Colonic mucosa (tissue), 4 donors: ENCODE measurements around the gene DNAJB4. TPM values are rescaled to one million over a fixed set of nuclear protein-coding genes. Genes with fewer than 3 reads are reported as not detected.
"Not testable (repeated sequence)": the region's sequence is repeated elsewhere in the genome, so short reads cannot be mapped to it uniquely, and the experiment has no call there.

Experiments
- DNase-seq: peaks from one replicate; pipeline ENCODE4 v3.0.0-alpha.2; 2020
- H3K27ac ChIP-seq: fragments of 200-600 bp; one replicate; pipeline ENCODE4 v1.8.0; 2021
- H3K27me3 ChIP-seq: fragments of 200-600 bp; one replicate; pipeline ENCODE4 v1.8.0; 2021
- H3K36me3 ChIP-seq: fragments of 200-600 bp; one replicate; pipeline ENCODE4 v1.8.0; 2021
- H3K4me1 ChIP-seq: fragments of 200-600 bp; one replicate; pipeline ENCODE4 v1.8.0; 2021; ENCODE audit warnings: mild to moderate bottlenecking
- H3K4me3 ChIP-seq: fragments of 200-600 bp; one replicate; pipeline ENCODE4 v1.8.0; 2021
- H3K9ac ChIP-seq, 2 donors: one replicate each; pipeline ENCODE4 v1.7.0; 2013; ENCODE audit warnings: control low read depth in 2 of 2, low read depth in 2 of 2, low read length in 2 of 2
- H3K9me3 ChIP-seq: fragments of 200-600 bp; one replicate; pipeline ENCODE4 v1.8.0; 2021
- intact Hi-C: fragments of 100-400 bp; cut with DNase I; formaldehyde crosslinking; loops from one replicate; pipeline ENCODE4 v1.14.1; 2022
- total RNA-seq, 2 donors: library from RNA; stranded (reverse); fragmentation: NEBNext Ultra II Directional in 1 of 2; extraction: Animal tissue kit (Norgen Biotek cat#: 25700) in 1 of 2; gene quantifications; one replicate each; pipeline ENCODE4 v1.2.1, GENCODE V29; 2021
- TF ChIP-seq, protein P1 (sequence below): fragments of 200-600 bp; IDR thresholded peaks from one replicate; pipeline ENCODE4 v1.8.0; 2022; ENCODE audit warnings: antibody characterized with exemption, mild to moderate bottlenecking
- donor health status: healthy.
- donor health status: DM: no; HTN: no; CAD: no.
- donor health status: DM: no; HTN: no; CAD: no.

Gene DNAJB4
- total RNA-seq, 2 donors from 2014 or later: 12.2 to 29.3 TPM

DNA sequence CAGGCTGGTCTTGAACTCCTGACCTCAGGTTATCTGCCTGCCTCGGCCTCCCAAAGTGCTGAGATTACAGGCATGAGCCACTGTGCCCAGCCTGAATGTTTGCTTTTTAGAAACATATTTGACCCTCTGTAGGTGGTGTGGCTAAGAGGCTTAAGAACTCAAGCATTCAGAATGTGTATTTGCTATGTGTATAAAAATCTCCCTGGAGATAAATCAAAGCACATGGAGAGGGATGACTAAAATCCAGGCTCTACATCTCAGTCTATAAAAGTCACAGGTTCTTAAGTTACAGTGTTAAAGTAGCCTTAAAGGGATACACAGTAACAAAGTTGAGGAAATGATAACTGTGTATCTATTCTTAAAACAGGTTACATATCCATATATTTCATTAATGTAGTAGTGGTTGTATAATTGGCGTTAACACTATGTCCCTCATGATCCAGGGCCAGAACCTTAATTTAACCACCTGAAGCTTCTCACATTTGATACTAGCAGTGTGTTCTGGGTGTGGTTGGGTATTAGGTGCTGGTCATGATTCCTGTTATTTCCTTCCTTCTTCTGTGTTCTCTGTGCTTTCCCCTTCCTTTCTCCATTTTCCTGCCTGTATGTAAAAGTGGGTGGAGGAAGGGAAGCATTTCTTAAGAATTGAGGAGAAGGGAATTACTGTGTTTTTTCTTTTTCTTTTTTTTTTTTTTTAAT lies 57.2 kb downstream of the DNAJB4 start:
- H3K27me3 ChIP-seq: no peaks in the 10 kb centered on the region
- no peak overlapping the region for H3K27ac ChIP-seq
- intact Hi-C loops: no loop called here
- no peaks in the 10 kb centered on the region for H3K9me3 ChIP-seq
- H3K4me3 ChIP-seq: no peak overlapping the region
- no peak for DNase-seq
- TF ChIP-seq, protein P1, sequence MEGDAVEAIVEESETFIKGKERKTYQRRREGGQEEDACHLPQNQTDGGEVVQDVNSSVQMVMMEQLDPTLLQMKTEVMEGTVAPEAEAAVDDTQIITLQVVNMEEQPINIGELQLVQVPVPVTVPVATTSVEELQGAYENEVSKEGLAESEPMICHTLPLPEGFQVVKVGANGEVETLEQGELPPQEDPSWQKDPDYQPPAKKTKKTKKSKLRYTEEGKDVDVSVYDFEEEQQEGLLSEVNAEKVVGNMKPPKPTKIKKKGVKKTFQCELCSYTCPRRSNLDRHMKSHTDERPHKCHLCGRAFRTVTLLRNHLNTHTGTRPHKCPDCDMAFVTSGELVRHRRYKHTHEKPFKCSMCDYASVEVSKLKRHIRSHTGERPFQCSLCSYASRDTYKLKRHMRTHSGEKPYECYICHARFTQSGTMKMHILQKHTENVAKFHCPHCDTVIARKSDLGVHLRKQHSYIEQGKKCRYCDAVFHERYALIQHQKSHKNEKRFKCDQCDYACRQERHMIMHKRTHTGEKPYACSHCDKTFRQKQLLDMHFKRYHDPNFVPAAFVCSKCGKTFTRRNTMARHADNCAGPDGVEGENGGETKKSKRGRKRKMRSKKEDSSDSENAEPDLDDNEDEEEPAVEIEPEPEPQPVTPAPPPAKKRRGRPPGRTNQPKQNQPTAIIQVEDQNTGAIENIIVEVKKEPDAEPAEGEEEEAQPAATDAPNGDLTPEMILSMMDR: no peak
- no peaks in the 10 kb centered on the region for H3K36me3 ChIP-seq
- no peaks in the 10 kb centered on the region for H3K4me1 ChIP-seq
- H3K9ac ChIP-seq: no peak overlapping the region

DNA sequence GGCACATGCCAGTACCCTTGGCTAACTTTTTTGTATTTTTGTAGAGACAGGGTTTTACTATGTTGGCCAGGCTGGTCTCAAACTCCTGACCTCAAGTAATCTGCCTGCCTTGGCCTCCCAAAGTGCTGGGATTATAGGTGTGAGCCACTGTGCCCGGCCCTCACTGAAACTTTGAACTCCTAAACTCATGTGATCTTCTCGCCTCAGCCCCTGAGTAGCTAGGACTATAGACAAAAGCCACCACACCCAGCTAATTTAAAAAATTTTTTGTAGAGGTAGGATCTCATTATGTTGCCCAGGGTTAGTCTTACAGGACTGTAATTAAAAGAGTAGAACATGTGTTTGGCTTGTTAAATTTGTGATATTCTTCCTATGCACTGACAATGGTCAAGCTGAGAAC lies 60.1 kb downstream of the DNAJB4 start:
- H3K9ac ChIP-seq, intact Hi-C loops: not testable (repeated sequence)

More for the DNA sequence above, 60.1 kb downstream of the DNAJB4 start:
- not testable (repeated sequence) for H3K27me3 ChIP-seq, DNase-seq, H3K4me3 ChIP-seq, H3K27ac ChIP-seq, H3K4me1 ChIP-seq, H3K9me3 ChIP-seq, H3K36me3 ChIP-seq

Other genes with a start within 250 kb of the DNAJB4 start
- gene USP33, start 245.1 kb upstream of the DNAJB4 start, total RNA-seq: 10 to 100 TPM; 43.9 to 54.0 TPM
- 10 to 100 TPM in 1 of 2 donors, 1 to 10 TPM in 1; 10.0 to 16.2 TPM for gene MIGA1, start 225.3 kb upstream of the DNAJB4 start, total RNA-seq
- gene NEXN, start 116.3 kb upstream of the DNAJB4 start, total RNA-seq: 10 to 100 TPM in 1 of 2 donors, 1 to 10 TPM in 1; 1.0 to 10.9 TPM
- 100 to 1,000 TPM in 1 of 2 donors, 10 to 100 TPM in 1; 81.1 to 118 TPM for gene FUBP1, start 25.9 kb upstream of the DNAJB4 start, total RNA-seq
- gene GIPC2, start 41.0 kb downstream of the DNAJB4 start, total RNA-seq: 10 to 100 TPM; 26.7 to 35.4 TPM